Activated CD4-positive, alpha-beta memory T cell treated with anti-CD3 and anti-CD28 coated beads, Interleukin-2, amount 10 ng/mL, durations not matched to agents 7 days and 5 days (primary cell): Measurements from ENCODE around the gene OR12D3. TPM values are rescaled to one million over a fixed set of nuclear protein-coding genes. Genes with fewer than 3 reads are reported as not detected.

ENCODE experiments used
- CTCF ChIA-PET: fragments of 350-600 bp; sonication (Branson Sonifier 250); formaldehyde crosslinking; loops from one replicate; lab custom pipeline; 2021; ENCODE audit warnings: antibody characterized with exemption, inconsistent platforms; lab: Charles Lee
- POLR2A ChIA-PET: fragments of 350-600 bp; sonication (Branson Sonifier 250); formaldehyde crosslinking; loops from one replicate; lab custom pipeline; 2021; ENCODE audit warnings: antibody characterized with exemption; lab: Charles Lee
- DNase-seq: peaks from one replicate; pipeline ENCODE4 v3.0.0-alpha.2; 2020
- H3K27ac Mint-ChIP-seq: one replicate; pipeline ENCODE4 v1.8.0; 2021; ENCODE audit warnings: mild to moderate bottlenecking, mixed read lengths
- H3K27me3 Mint-ChIP-seq: one replicate; pipeline ENCODE4 v1.8.0; 2021; ENCODE audit warnings: mixed read lengths
- H3K36me3 Mint-ChIP-seq: one replicate; pipeline ENCODE4 v1.8.0; 2021; ENCODE audit warnings: low read depth, mixed read lengths
- H3K4me1 Mint-ChIP-seq: one replicate; pipeline ENCODE4 v1.8.0; 2021; ENCODE audit warnings: mixed read lengths
- H3K4me3 Mint-ChIP-seq: one replicate; pipeline ENCODE4 v1.8.0; 2021; ENCODE audit warnings: mild to moderate bottlenecking, mixed read lengths
- H3K9me3 Mint-ChIP-seq: one replicate; pipeline ENCODE4 v1.8.0; 2021; ENCODE audit warnings: mixed read lengths
- total RNA-seq, 2 experiments: library from RNA; stranded (reverse); gene quantifications; one replicate each; pipeline ENCODE4 v1.2.3, GENCODE V29; 2021

The OR12D3 gene
- total RNA-seq, 2 experiments from 2014 or later = not detected

DNA sequence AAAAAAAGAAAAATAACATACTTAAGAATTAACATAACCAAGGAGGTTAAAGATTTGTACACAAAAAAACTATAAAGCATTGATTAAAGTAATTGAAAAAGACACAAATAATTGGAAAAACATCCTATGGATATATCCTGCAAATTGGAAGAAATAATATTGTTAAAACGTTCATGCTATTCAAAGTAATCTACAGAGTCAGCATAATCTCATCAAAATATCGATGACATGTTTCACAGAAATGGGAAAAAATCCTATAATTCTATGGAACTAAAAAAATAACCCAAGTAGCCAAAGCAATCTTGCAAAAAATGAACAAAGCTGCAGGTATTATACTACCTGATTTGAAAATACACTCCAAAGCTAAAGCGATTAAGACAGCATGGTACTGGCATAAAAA, 29.7 kb downstream of the OR12D3 start:
- Mint-ChIP-seq H3K27ac (no peak overlapping the region), H3K36me3 (no peaks in the 10 kb centered on the region), H3K4me1 (no peaks in the 10 kb centered on the region), H3K9me3 (no peaks in the 10 kb centered on the region), H3K27me3 (peaks cover 7% of the 10 kb centered on the region), H3K4me3 (no peak overlapping the region)
- no peak for DNase-seq
- POLR2A ChIA-PET = no interaction called here
- CTCF ChIA-PET = no interaction called here

DNA sequence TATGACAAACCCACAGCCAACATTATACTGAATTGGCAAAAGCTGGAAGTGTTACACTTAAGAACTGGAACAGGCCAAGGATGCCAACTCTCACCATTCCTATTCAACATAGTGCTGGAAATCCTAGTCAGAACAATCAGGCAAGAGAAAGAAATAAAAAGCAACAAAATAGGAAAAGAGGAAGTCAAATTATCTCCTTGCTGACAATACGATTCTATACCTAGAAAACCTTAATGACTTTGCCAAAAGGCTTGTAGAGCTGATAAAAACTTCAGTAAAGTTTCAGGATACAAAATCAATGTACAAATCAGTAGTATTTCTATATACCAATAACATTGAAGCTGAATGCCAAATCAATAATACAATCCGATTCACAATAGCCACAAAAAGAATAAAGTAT, 38.8 kb downstream of the OR12D3 start:
- ChIA-PET POLR2A (no interaction called here), CTCF (no interaction called here)
- Mint-ChIP-seq H3K4me1 (no peaks in the 10 kb centered on the region), H3K4me3 (no peak overlapping the region), H3K36me3 (no peaks in the 10 kb centered on the region), H3K9me3 (no peaks in the 10 kb centered on the region), H3K27me3 (peaks cover 3% of the 10 kb centered on the region), H3K27ac (no peak overlapping the region)
- DNase-seq = no peak

DNA sequence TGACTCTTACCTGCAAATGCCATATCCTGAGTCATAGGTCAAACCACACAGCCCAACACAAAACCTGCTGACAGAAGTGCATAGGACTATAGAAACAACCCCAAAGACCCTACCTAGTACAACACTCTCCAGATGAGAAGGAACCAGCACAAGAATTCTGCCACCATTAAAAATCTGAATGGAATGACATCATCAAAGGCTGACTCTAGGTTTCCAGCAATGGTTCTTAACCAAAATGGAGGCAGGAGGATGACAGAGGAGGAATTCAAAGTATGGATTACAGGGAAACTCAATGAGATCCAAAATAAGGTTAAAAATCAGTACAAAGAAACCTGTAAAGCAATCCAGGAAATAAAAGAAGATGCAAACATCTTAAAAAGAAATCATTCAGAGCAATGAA, 42.4 kb downstream of the OR12D3 start:
- no peak for DNase-seq
- no peak overlapping the region for H3K27ac Mint-ChIP-seq
- H3K4me1 Mint-ChIP-seq = no peaks in the 10 kb centered on the region
- peaks cover 8% of the 10 kb centered on the region for H3K27me3 Mint-ChIP-seq
- H3K9me3 Mint-ChIP-seq = no peaks in the 10 kb centered on the region
- no peak overlapping the region for H3K4me3 Mint-ChIP-seq
- CTCF ChIA-PET = no interaction called here
- no peaks in the 10 kb centered on the region for H3K36me3 Mint-ChIP-seq
- POLR2A ChIA-PET = no interaction called here

DNA sequence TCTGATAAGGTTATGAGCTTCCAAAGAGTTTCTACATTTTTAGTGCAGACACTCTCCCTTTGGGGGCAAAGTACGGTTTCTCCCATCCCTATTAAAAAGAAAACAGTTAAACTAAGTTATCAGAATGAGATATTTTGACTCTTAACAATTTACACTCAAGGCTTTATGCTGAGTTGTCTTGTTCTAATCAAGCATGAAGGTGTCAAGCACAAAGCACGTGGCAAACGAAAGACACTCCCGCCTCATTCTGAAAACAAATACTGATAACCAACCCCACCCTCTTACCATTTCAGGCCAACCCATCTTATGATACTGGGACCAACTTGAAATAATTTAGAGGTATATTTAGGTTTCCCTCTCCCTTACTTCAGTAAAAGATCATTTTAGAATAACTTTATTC, 49.3 kb downstream of the OR12D3 start:
- Mint-ChIP-seq H3K9me3 (no peaks in the 10 kb centered on the region), H3K27ac (no peak overlapping the region), H3K36me3 (no peaks in the 10 kb centered on the region), H3K27me3 (peaks cover 16% of the 10 kb centered on the region), H3K4me3 (no peak overlapping the region), H3K4me1 (no peaks in the 10 kb centered on the region)
- ChIA-PET CTCF (no interaction called here), POLR2A (no interaction called here)
- no peak for DNase-seq

Other genes starting within 250 kb of the OR12D3 start
- not detected for gene OR2J2, start 204.4 kb downstream of the OR12D3 start, total RNA-seq
- not detected for gene OR14J1, start 73.6 kb downstream of the OR12D3 start, total RNA-seq
- gene OR5V1, start 6.4 kb downstream of the OR12D3 start, total RNA-seq = not detected
- not detected for gene OR12D2, start 20.3 kb upstream of the OR12D3 start, total RNA-seq
- gene OR12D1, start 39.6 kb upstream of the OR12D3 start, total RNA-seq = not detected
- gene OR10C1, start 64.0 kb upstream of the OR12D3 start, total RNA-seq = not detected
- gene OR11A1, start 81.8 kb upstream of the OR12D3 start, total RNA-seq = not detected
- not detected for gene OR2H1, start 81.9 kb upstream of the OR12D3 start, total RNA-seq
- gene MAS1L, start 112.7 kb upstream of the OR12D3 start, total RNA-seq = not detected
- under 1 TPM; 0.38 to 0.40 TPM for gene UBD, start 184.4 kb upstream of the OR12D3 start, total RNA-seq
- not detected for gene OR2H2, start 209.8 kb upstream of the OR12D3 start, total RNA-seq